Caki2 (cell line): ENCODE measurements around the gene GRIK2. TPM values are rescaled to one million over a fixed set of nuclear protein-coding genes. Genes with fewer than 3 reads are reported as not detected.

Source experiments
- DNase-seq: peaks from one replicate; pipeline ENCODE4 v3.0.0-alpha.2; 2015; ENCODE audit warnings: low read depth
- in situ Hi-C: cut with HindIII; loops from 2 replicates; pipeline ENCODE4 v1.10.0; 2016; ENCODE audit warnings: low sequenced_read_pairs, low pct_unique_long_range_greater_than_20kb, mixed read lengths
- total RNA-seq: library from RNA; depleted of rRNA; stranded (reverse); fragments of >200 nt; shearing (Covaris generic); gene quantifications from 2 replicates; pipeline ENCODE4 v1.2.3, GENCODE V29; 2014; ENCODE audit warnings: low replicate concordance

The GRIK2 gene
- total RNA-seq, 1 experiment from 2014 or later, result 0.03 TPM

GRCh38 chr6:101722991-101723579, 329.6 kb downstream of the GRIK2 start:
- DNase-seq, result peak; percentile 19
- in situ Hi-C loops, result no loop called here

DNA sequence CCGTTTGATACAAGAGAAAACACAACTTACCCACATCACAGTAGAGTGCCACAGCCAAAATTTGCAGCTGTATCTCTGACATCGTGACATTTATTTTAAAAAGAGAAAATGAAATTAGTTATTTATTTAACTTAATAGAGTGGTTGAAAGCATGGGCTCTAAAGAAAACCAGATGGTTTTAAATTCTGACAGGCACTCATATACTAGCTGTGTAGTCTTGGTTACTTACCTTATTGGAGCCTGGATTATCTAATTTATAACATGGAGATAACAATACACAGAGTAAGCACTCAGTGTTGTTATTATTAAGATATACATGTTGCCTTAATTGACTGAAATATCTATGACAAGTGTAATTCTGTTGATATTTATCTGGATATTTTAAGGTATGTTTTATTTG, 334.9 kb downstream of the GRIK2 start:
- in situ Hi-C loops, result no loop called here
- no peak for DNase-seq

DNA sequence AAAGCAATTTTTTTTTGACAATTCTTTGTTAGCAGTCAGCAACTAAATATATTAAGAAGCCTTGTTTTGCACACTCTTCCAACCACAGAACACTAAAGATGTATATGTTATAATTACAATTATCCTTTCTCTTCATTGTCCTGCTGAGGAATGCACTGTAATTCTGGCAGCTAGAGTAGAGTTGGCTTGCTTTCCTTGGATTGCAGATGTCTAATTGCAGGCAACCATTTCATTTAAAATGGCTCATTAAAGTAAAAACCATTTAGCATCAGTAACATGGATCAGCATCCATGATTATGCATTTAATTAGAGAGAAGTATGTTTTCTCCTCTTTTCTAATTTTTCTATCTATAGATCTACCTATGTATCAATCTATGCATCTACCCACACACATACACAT, 335.4 kb downstream of the GRIK2 start:
- DNase-seq, result no peak
- in situ Hi-C loops, result no loop called here

DNA sequence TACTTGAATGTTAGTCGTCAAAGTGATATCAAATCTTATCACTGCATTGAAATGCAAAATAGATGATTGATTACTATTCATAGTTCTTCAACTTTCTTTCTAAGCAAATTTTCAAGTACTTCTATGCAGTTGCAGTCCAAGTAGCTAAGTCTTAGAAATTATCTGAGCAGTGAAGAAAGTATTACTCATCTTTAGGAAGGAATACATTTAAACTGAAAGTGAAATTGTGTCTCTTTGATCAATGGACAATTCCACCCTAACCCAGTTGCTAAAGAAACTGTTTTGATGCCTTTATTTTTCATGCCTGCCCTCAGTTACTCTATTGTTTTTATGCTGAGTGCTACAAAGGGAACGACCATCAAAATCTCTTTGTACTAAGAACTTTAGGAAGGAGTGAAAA, 337.4 kb downstream of the GRIK2 start:
- in situ Hi-C loops, result no loop called here

DNA sequence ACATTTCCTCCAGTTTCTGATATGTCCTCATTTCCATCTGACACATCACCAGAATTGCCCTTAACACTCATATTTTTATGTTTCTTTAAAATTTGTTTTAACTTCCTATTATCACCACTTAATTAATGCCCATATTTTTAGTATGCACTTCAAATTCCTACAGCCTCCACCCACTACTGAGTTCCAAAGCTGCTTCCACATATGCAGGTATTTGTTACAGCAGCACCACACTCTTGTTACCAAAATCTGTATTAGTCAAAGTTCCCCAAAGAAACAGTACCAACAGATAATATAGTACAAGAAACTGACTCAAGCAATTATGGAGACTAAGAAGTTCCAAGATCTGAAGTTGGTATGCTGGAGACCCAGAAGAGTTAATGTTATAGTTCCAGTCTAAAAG, 340.4 kb downstream of the GRIK2 start:
- in situ Hi-C loops, result no loop called here

More for the DNA sequence above, 337.4 kb downstream of the GRIK2 start:
- no peak for DNase-seq

GRCh38 chr6:101738481-101738880, 345.0 kb downstream of the GRIK2 start:
- DNase-seq, result no peak
- in situ Hi-C loops, result no loop called here

More for the DNA sequence above, 340.4 kb downstream of the GRIK2 start:
- DNase-seq, result no peak

DNA sequence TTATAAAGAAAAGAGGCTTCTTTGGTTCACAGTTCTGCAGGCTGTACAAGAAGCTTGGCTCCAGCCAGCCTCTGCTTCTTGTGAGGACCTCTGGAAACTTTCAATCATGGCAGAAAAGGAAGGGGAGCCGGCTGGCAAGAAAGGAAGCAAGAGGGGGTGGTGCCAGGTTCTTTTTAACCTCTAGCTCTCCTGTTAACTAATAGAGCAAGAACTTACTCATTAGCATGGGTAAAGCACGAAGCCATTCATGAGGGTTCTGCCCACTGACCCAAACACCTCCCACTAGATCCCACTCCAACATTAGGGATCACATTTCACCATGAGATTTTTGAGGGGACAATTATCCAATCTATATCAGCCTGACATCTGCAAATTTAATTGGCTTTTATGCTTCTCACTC, 347.1 kb downstream of the GRIK2 start:
- DNase-seq, result no peak
- in situ Hi-C loops, result no loop called here

GRCh38 chr6:101741474-101742171, 348.1 kb downstream of the GRIK2 start:
- in situ Hi-C loops, result no loop called here
- no peak for DNase-seq

- no peak for DNase-seq
- in situ Hi-C loops, result no loop called here
Measured at GRCh38 chr6:101747160-101747559, 353.7 kb downstream of the GRIK2 start.

DNA sequence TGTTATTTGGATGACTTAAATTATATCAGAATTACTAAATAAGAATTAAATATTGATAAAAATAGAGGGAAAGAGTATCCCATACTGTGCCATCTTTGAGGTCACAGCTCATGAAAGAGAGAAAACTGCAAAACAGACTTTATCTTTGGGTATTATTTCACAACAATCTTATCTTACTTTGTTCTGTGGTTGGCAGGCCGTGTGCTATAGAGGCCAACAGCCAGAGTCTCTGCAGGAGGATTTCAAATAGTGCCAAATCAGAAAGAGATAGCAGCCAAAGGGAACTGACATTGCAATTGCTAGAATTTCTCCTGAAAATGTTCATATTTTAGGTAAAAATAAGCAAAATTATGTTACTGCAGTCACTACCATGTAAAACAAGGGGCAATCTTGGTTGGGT, 354.2 kb downstream of the GRIK2 start:
- in situ Hi-C loops, result no loop called here
- no peak for DNase-seq

GRCh38 chr6:101755931-101756330, 362.4 kb downstream of the GRIK2 start:
- no peak for DNase-seq
- in situ Hi-C loops, result no loop called here

- no peak for DNase-seq
- in situ Hi-C loops, result no loop called here
Measured at GRCh38 chr6:101758368-101758767, 364.9 kb downstream of the GRIK2 start.

- no peak for DNase-seq
- in situ Hi-C loops, result no loop called here
Measured at GRCh38 chr6:101760843-101761621, 367.5 kb downstream of the GRIK2 start.

DNA sequence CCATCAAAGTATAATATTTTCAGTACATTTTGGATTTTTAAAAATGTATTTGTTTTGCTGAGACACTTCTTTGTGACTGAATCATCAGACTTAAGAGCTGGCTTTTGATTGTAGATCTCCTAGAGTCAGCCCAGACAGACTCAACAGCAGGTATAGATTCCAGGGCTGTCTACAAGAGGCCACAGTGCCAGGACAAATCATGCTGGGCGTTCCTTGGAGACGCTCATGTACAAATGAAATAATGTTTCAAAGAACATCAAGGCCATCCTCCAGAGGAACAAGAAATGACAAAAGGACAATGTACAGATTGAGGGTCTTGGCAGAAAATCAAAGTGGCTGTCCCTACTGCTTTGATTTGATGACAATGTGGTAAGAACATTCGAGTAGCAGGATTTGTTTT, 369.3 kb downstream of the GRIK2 start:
- DNase-seq, result no peak
- in situ Hi-C loops, result no loop called here

GRCh38 chr6:101765281-101765680, 371.8 kb downstream of the GRIK2 start:
- no peak for DNase-seq
- in situ Hi-C loops, result no loop called here

DNA sequence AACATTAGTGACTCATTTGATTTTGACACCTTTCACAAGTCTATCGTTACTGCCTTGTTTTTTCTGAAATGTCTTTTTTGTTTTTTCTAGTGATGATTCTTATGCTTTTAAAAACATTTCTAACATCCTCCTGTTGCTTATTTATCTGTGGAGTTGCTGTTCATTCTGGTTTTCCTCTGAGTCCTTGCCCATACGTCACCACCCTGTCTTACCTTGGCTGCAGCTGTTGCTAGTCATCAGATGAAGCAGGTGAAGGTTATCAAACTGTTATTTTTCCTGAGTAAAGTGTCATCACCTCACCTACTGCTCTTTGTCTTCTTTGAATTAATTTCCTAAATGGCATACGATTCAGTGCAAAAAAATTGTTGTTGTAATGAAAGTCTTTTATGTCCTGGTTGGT, 376.6 kb downstream of the GRIK2 start:
- no peak for DNase-seq
- in situ Hi-C loops, result no loop called here

DNA sequence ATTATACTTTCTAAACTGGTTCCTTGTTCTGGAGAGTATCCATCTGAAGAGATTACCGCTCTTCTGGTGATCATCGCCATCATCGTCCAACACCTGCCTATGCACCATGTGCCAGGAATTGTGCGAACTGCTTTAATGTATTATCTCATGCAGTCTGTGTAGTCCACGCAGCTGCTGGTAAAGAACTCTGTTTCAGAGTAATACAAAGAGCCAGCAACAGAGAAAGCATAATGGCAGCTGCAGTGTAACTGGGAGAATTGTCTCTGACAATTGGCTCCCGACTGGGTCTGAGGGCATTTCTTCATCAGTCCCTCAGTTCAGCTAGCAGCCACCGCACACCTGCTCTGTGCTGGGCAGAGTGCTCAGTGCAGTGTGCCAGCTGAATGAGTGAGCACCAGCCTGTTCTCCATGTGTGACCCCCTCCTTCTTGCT, 383.4 kb downstream of the GRIK2 start:
- no peak for DNase-seq
- in situ Hi-C loops, result no loop called here

DNA sequence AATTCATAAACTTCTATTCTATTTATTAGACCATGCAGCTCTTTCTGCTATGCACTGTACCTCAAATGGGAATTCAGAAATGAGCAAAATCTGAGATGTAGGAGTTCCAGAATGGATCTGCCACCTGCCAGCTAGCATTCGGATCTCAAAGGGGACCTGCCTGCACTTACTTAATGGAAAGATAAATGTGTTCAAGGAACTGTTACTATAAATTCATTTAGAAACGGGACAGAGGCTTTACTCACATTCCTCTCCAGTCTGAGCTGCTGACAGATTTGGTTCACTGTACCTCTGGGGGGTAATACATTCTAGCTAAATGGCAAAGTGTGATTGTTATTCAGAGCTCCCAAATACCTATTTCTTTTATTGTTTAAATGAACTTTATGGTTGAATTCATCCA, 384.1 kb downstream of the GRIK2 start:
- no peak for DNase-seq
- in situ Hi-C loops, result no loop called here

GRCh38 chr6:101779051-101779844, 385.7 kb downstream of the GRIK2 start:
- peak; percentile 6 for DNase-seq
- in situ Hi-C loops, result no loop called here
